Psoas muscle (tissue), 8 donors: Measurements from ENCODE around the gene NTHL1. TPM values are rescaled to one million over a fixed set of nuclear protein-coding genes. Genes with fewer than 3 reads are reported as not detected.

Experiments used
- ATAC-seq, 4 donors: fragments of 200-7000 bp; cut with Tn5 transposase; one replicate each; pipeline ENCODE4 v1.9.1; 2020; ENCODE audit warnings: moderate library complexity in 3 of 4, mild to moderate bottlenecking in 2 of 4
- DNase-seq, 2 donors: peaks; one replicate each; pipeline ENCODE4 v3.0.0-alpha.2; 2020
- H3K27ac ChIP-seq: fragments of 200-600 bp; one replicate; pipeline ENCODE4 v1.8.0; 2022
- H3K27me3 ChIP-seq, 3 donors: fragments of 200-600 bp in 1 of 3; one replicate each; pipeline versions ENCODE4 v1.6.1 to v1.8.0; 2013 to 2022; ENCODE audit warnings: low read length in 2 of 3, mild to moderate bottlenecking in 2 of 3, moderate library complexity in 1 of 3; ENCODE audit not compliant: insufficient read depth in 3 of 3
- H3K36me3 ChIP-seq, 2 donors: fragments of 200-600 bp in 1 of 2; one replicate each; pipeline versions ENCODE4 v1.6.1 to v1.8.0; 2013 to 2022; ENCODE audit warnings: low read depth in 1 of 2, mild to moderate bottlenecking in 1 of 2, moderate library complexity in 1 of 2; ENCODE audit not compliant: insufficient read depth in 1 of 2
- H3K4me1 ChIP-seq: fragments of 200-600 bp; one replicate; pipeline ENCODE4 v1.8.0; 2022
- H3K4me3 ChIP-seq: fragments of 200-600 bp; one replicate; pipeline ENCODE4 v1.8.0; 2022; ENCODE audit warnings: mild to moderate bottlenecking
- H3K9me3 ChIP-seq: fragments of 200-600 bp; one replicate; pipeline ENCODE4 v1.8.0; 2022
- CTCF ChIP-seq: fragments of 200-600 bp; IDR thresholded peaks from one replicate; pipeline ENCODE4 v1.8.0; 2022; ENCODE audit warnings: antibody characterized with exemption
- WGBS, 3 donors: extraction: QIAGEN DNeasy Blood & Tissue Kit; methylation state at CpG; one replicate each; pipeline versions ENCODE4 v1.1.6 to v1.1.7; 2013; 5-methylcytosine and 5-hydroxymethylcytosine counted together
- intact Hi-C, 2 donors: fragments of 100-400 bp; cut with DNase I; formaldehyde crosslinking; loops; one replicate each; pipeline versions ENCODE4 v1.11.0 to v1.14.2; 2022
- polyA plus RNA-seq, 3 donors: library from polyadenylated mRNA; stranded (reverse); fragments of 200-250 nt; gene quantifications; one replicate each; pipeline ENCODE4 v1.2.3, GENCODE V29; 2013
- total RNA-seq, 4 donors: library from RNA; stranded (reverse); fragmentation: NEBNext Ultra II Directional in 2 of 4; extraction: Animal tissue kit (Norgen Biotek cat#: 25700) in 2 of 4; gene quantifications; one replicate each; pipeline versions ENCODE4 v1.2.1 to v1.2.4, GENCODE V29; 2021 to 2023
- donor health status: healthy with polysubstance abuse.
- donor health status: DM: no; HTN: no; CAD: no; lungs with moderate emphysema.
- donor health status: Bipolar disorder and iron deficiency.
- donor health status: healthy.
- donor health status: DM: yes; HTN: yes; CAD: no.
- donor health status: DM: no; HTN: no; CAD: no.
- donor health status: DM: no; HTN: no; CAD: no.
- donor health status: DM: yes; HTN: yes; CAD: no.

NTHL1 gene
- total and polyA plus RNA-seq, 7 donors = 3.1 to 17.7 (median 8.0) TPM

- Histone ChIP-seq H3K27me3 (no peaks in the 10 kb centered on the region), H3K27ac (peak overlapping the region; percentile 4), H3K9me3 (no peaks in the 10 kb centered on the region), H3K4me1 (peaks cover 30% of the 10 kb centered on the region), H3K4me3 (peak overlapping the region; percentile 1), H3K36me3 (no peaks in the 10 kb centered on the region)
- intact Hi-C loops = no loop called here
- TF ChIP-seq CTCF = no peak
- no peak for ATAC-seq
- WGBS, 3 donors = 73 to 89% (median 82%) methylated on average over 11 of the region's 11 CpGs
- DNase-seq = no peak
Observed at GRCh38 chr16:2042986-2043666, 4.5 kb downstream of the NTHL1 start.

- no peak for ATAC-seq
- DNase-seq = no peak
- H3K27ac ChIP-seq = no peak overlapping the region
- TF ChIP-seq CTCF = no peak
- no peaks in the 10 kb centered on the region for H3K27me3 ChIP-seq
- H3K4me1 ChIP-seq = peaks cover 30% of the 10 kb centered on the region
- peaks cover 0 to 2% of the 10 kb centered on the region in 2 donors for H3K36me3 ChIP-seq
- no peaks in the 10 kb centered on the region for H3K9me3 ChIP-seq
- no peak overlapping the region for H3K4me3 ChIP-seq
- 73 to 78% (median 75%) methylated on average over 18 to 22 of the region's 22 CpGs for WGBS, 3 donors
- intact Hi-C loops = no loop called here
Observed at GRCh38 chr16:2042171-2042985, 5.3 kb downstream of the NTHL1 start.

- H3K9me3 ChIP-seq = no peaks in the 10 kb centered on the region
- H3K27ac ChIP-seq = peak overlapping the region; percentile 63
- ATAC-seq (peak; percentile 27 to 89 (median 70)), DNase-seq (no peak)
- H3K27me3 ChIP-seq = no peaks in the 10 kb centered on the region
- no peak overlapping the region for H3K4me3 ChIP-seq
- H3K36me3 ChIP-seq = peaks cover 0 to 7% of the 10 kb centered on the region in 2 donors
- 36 to 51% (median 38%) methylated on average over 19 to 20 of the region's 20 CpGs for WGBS, 3 donors
- intact Hi-C loops = no loop called here
- no peak for TF ChIP-seq CTCF
- H3K4me1 ChIP-seq = peaks cover 22% of the 10 kb centered on the region
Observed at GRCh38 chr16:2040787-2041522, 6.7 kb downstream of the NTHL1 start.

GRCh38 chr16:2040041-2040786 lies 7.4 kb downstream of the NTHL1 start:
- Histone ChIP-seq H3K4me3 (no peak overlapping the region), H3K4me1 (peaks cover 22% of the 10 kb centered on the region), H3K27ac (peak overlapping the region; percentile 63), H3K9me3 (no peaks in the 10 kb centered on the region), H3K36me3 (peaks cover 0 to 7% of the 10 kb centered on the region in 2 donors), H3K27me3 (no peaks in the 10 kb centered on the region)
- ATAC-seq = peak in 1 of 4 donors; percentile 7
- intact Hi-C loops = no loop called here
- 37 to 51% (median 40%) methylated on average over 24 of the region's 24 CpGs for WGBS, 3 donors
- DNase-seq = no peak
- TF ChIP-seq CTCF = no peak
